HEK293 (cell line): ENCODE measurements around the gene MYH3.

ENCODE experiments used
- GFI1B ChIP-seq: fragments of 450-650 bp; formaldehyde crosslinking; IDR thresholded peaks from 2 replicates; pipeline ENCODE4 v1.5.1; 2016; ENCODE audit warnings: missing biosample characterization, missing genetic modification characterization
- HOXA7 ChIP-seq: sonication (generic); formaldehyde crosslinking; IDR thresholded peaks from 2 replicates; pipeline ENCODE4 v1.8.1; 2022; ENCODE audit warnings: missing genetic modification reagents, borderline replicate concordance
- PRDM1 ChIP-seq: fragments of 450-650 bp; formaldehyde crosslinking; IDR thresholded peaks from 2 replicates; pipeline ENCODE4; 2016; ENCODE audit warnings: missing biosample characterization, missing genetic modification characterization
- ZNF175 ChIP-seq: fragments of 450-650 bp; formaldehyde crosslinking; IDR thresholded peaks from 2 replicates; pipeline ENCODE4 v1.5.1; 2016; ENCODE audit warnings: missing biosample characterization, missing genetic modification characterization
- ZNF335 ChIP-seq: fragments of 450-650 bp; formaldehyde crosslinking; conservative IDR thresholded peaks from 2 replicates; pipeline ENCODE4 v1.5.1; 2016; ENCODE audit warnings: missing biosample characterization, missing genetic modification characterization
- ZNF416 ChIP-seq: fragments of 450-650 bp; formaldehyde crosslinking; IDR thresholded peaks from 2 replicates; pipeline ENCODE4 v1.5.1; 2016; ENCODE audit warnings: missing biosample characterization, missing genetic modification characterization
- TF ChIP-seq, protein P1 (sequence below): fragments of 450-650 bp; formaldehyde crosslinking; IDR thresholded peaks from 2 replicates; pipeline ENCODE4 v1.5.1; 2016; ENCODE audit warnings: missing biosample characterization, missing genetic modification characterization
- TF ChIP-seq, protein P2 (sequence below): fragments of 450-650 bp; formaldehyde crosslinking; IDR thresholded peaks from 2 replicates; pipeline ENCODE4 v1.5.1; 2016; ENCODE audit warnings: missing biosample characterization, missing genetic modification characterization

DNA sequence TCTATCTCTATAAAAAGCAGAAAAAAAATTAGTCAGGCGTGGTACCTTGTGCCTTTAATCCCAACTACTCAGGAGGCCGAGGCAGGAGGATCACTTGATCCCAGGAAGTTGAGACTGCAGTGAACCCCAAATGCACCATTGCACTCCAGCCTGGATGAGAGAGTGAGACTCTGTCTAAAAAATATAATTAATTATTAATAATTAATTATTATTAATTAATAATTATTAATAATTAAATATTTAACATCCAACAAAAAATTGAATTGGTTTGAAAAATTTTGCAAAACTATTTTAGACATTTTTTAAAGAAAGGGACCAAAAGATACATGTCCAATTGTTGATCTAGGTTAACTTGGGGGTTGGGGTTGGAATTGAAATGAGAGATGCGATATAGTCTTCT is 51.0 kb downstream of the MYH3 start:
- TF ChIP-seq ZNF175 (tag by site-specific recombination): no peak
- TF ChIP-seq, protein P1, sequence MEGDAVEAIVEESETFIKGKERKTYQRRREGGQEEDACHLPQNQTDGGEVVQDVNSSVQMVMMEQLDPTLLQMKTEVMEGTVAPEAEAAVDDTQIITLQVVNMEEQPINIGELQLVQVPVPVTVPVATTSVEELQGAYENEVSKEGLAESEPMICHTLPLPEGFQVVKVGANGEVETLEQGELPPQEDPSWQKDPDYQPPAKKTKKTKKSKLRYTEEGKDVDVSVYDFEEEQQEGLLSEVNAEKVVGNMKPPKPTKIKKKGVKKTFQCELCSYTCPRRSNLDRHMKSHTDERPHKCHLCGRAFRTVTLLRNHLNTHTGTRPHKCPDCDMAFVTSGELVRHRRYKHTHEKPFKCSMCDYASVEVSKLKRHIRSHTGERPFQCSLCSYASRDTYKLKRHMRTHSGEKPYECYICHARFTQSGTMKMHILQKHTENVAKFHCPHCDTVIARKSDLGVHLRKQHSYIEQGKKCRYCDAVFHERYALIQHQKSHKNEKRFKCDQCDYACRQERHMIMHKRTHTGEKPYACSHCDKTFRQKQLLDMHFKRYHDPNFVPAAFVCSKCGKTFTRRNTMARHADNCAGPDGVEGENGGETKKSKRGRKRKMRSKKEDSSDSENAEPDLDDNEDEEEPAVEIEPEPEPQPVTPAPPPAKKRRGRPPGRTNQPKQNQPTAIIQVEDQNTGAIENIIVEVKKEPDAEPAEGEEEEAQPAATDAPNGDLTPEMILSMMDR (tag by site-specific recombination): no peak
- TF ChIP-seq HOXA7 (CRISPR knock-in tag): no peak
- no peak for TF ChIP-seq GFI1B (tag by site-specific recombination)
- no peak for TF ChIP-seq ZNF335 (tag by site-specific recombination)
- TF ChIP-seq PRDM1 (tag by site-specific recombination): no peak
- TF ChIP-seq, protein P2, sequence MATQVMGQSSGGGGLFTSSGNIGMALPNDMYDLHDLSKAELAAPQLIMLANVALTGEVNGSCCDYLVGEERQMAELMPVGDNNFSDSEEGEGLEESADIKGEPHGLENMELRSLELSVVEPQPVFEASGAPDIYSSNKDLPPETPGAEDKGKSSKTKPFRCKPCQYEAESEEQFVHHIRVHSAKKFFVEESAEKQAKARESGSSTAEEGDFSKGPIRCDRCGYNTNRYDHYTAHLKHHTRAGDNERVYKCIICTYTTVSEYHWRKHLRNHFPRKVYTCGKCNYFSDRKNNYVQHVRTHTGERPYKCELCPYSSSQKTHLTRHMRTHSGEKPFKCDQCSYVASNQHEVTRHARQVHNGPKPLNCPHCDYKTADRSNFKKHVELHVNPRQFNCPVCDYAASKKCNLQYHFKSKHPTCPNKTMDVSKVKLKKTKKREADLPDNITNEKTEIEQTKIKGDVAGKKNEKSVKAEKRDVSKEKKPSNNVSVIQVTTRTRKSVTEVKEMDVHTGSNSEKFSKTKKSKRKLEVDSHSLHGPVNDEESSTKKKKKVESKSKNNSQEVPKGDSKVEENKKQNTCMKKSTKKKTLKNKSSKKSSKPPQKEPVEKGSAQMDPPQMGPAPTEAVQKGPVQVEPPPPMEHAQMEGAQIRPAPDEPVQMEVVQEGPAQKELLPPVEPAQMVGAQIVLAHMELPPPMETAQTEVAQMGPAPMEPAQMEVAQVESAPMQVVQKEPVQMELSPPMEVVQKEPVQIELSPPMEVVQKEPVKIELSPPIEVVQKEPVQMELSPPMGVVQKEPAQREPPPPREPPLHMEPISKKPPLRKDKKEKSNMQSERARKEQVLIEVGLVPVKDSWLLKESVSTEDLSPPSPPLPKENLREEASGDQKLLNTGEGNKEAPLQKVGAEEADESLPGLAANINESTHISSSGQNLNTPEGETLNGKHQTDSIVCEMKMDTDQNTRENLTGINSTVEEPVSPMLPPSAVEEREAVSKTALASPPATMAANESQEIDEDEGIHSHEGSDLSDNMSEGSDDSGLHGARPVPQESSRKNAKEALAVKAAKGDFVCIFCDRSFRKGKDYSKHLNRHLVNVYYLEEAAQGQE (tag by site-specific recombination): no peak
- TF ChIP-seq ZNF416 (tag by site-specific recombination): no peak
